ENCODE measurements around the gene COLEC12.
"Not testable (repeated sequence)": the region's sequence is repeated elsewhere in the genome, so short reads cannot be mapped to it uniquely, and the experiment has no call there.

The COLEC12 gene

GRCh38 chr18:406677-407076 lies 93.8 kb downstream of the COLEC12 start:
- no peak for DNase-seq

- DNase-seq: not testable (repeated sequence)
These were observed 95.5 kb downstream of the COLEC12 start for GRCh38 chr18:405006-405405.

- DNase-seq: no peak
These were observed 96.4 kb downstream of the COLEC12 start for GRCh38 chr18:404061-404636.

- no peak for DNase-seq
These were observed 98.4 kb downstream of the COLEC12 start for GRCh38 chr18:402129-402528.

GRCh38 chr18:400456-400855 lies 100.0 kb downstream of the COLEC12 start:
- DNase-seq: no peak

GRCh38 chr18:399631-400135 lies 100.8 kb downstream of the COLEC12 start:
- no peak for DNase-seq

- DNase-seq: no peak
These were observed 101.4 kb downstream of the COLEC12 start for GRCh38 chr18:398935-399630.

GRCh38 chr18:396556-396955 lies 103.9 kb downstream of the COLEC12 start:
- DNase-seq: no peak

GRCh38 chr18:396251-396555 lies 104.3 kb downstream of the COLEC12 start:
- DNase-seq: no peak

- DNase-seq: no peak
These were observed 104.8 kb downstream of the COLEC12 start for GRCh38 chr18:395456-396250.

GRCh38 chr18:394987-395362 lies 105.5 kb downstream of the COLEC12 start:
- DNase-seq: no peak

- no peak for DNase-seq
These were observed 106.1 kb downstream of the COLEC12 start for GRCh38 chr18:394262-394986.

GRCh38 chr18:393574-393957 lies 106.9 kb downstream of the COLEC12 start:
- DNase-seq: no peak

- no peak for DNase-seq
These were observed 107.5 kb downstream of the COLEC12 start for GRCh38 chr18:392928-393573.

- no peak for DNase-seq
These were observed 109.6 kb downstream of the COLEC12 start for GRCh38 chr18:390741-391478.

GRCh38 chr18:389658-390357 lies 110.7 kb downstream of the COLEC12 start:
- no peak for DNase-seq

GRCh38 chr18:388200-388599 lies 112.3 kb downstream of the COLEC12 start:
- no peak for DNase-seq

GRCh38 chr18:386994-387393 lies 113.5 kb downstream of the COLEC12 start:
- DNase-seq: no peak

GRCh38 chr18:384897-385296 lies 115.6 kb downstream of the COLEC12 start:
- no peak for DNase-seq

GRCh38 chr18:383135-383534 lies 117.4 kb downstream of the COLEC12 start:
- DNase-seq: no peak

- DNase-seq: no peak
These were observed 118.0 kb downstream of the COLEC12 start for GRCh38 chr18:382423-382984.
